Thyroid gland (tissue), 4 donors: ENCODE results near the gene CNNM4. TPM values are rescaled to one million over a fixed set of nuclear protein-coding genes. Genes with fewer than 3 reads are reported as not detected.

Experiments
- DNase-seq, 2 donors: peaks; one replicate each; pipeline ENCODE4 v3.0.0-alpha.2; 2019
- H3K27ac ChIP-seq, 3 donors: fragments of 200-600 bp; sonication (generic); 1 replicate in 2 of 3; 2 replicates in 1 of 3; pipeline ENCODE4 v1.5.1; 2016 to 2019; ENCODE audit warnings: mild to moderate bottlenecking in 1 of 3, moderate library complexity in 1 of 3
- H3K27me3 ChIP-seq: fragments of 200-600 bp; sonication (generic); one replicate; pipeline ENCODE4 v1.5.1; 2019
- H3K36me3 ChIP-seq, 2 donors: fragments of 200-600 bp; sonication (generic); one replicate each; pipeline ENCODE4 v1.5.1; 2016 to 2019
- H3K4me1 ChIP-seq, 2 donors: fragments of 200-600 bp; sonication (generic); one replicate each; pipeline ENCODE4 v1.5.1; 2017 to 2019
- H3K4me3 ChIP-seq, 3 donors: fragments of 200-600 bp; sonication (generic); replicated peaks in 1 of 3; 1 replicate in 2 of 3; 2 replicates in 1 of 3; pipeline ENCODE4 v1.5.1; 2016; ENCODE audit warnings: mild to moderate bottlenecking in 1 of 3
- H3K9me3 ChIP-seq: fragments of 200-600 bp; sonication (generic); one replicate; pipeline ENCODE4 v1.5.1; 2017
- POLR2A ChIP-seq, 2 donors: fragments of 450-650 bp; IDR thresholded peaks; one replicate each; pipeline ENCODE4 v1.6.1; 2017; ENCODE audit warnings: antibody characterized with exemption in 2 of 2, mild to moderate bottlenecking in 2 of 2, moderate library complexity in 1 of 2
- WGBS, 2 donors: methylation state at CpG; one replicate each; pipeline ENCODE4 v1.1.5; 2017; 5-methylcytosine and 5-hydroxymethylcytosine counted together
- intact Hi-C: fragments of 100-400 bp; cut with DNase I; formaldehyde crosslinking; loops from one replicate; pipeline ENCODE4 v1.15.1; 2023
- total RNA-seq, 4 donors: library from RNA; depleted of rRNA; stranded (reverse); fragments of >200 nt; gene quantifications; one replicate each; pipeline ENCODE4 v1.2.3, GENCODE V29; 2016
- TF ChIP-seq, protein P1 (sequence below), 6 experiments: fragments of 200-600 bp in 3 of 6; fragments of 450-650 bp in 3 of 6; sonication (generic) in 3 of 6; IDR thresholded peaks; one replicate each; pipeline ENCODE4 v1.5.1; 2016 to 2019; ENCODE audit warnings: antibody characterized with exemption in 6 of 6, mild to moderate bottlenecking in 2 of 6, inconsistent platforms in 1 of 6, moderate library complexity in 1 of 6

CNNM4 gene
- total RNA-seq, 4 donors from 2014 or later = 6.6 to 9.5 (median 7.7) TPM

DNA sequence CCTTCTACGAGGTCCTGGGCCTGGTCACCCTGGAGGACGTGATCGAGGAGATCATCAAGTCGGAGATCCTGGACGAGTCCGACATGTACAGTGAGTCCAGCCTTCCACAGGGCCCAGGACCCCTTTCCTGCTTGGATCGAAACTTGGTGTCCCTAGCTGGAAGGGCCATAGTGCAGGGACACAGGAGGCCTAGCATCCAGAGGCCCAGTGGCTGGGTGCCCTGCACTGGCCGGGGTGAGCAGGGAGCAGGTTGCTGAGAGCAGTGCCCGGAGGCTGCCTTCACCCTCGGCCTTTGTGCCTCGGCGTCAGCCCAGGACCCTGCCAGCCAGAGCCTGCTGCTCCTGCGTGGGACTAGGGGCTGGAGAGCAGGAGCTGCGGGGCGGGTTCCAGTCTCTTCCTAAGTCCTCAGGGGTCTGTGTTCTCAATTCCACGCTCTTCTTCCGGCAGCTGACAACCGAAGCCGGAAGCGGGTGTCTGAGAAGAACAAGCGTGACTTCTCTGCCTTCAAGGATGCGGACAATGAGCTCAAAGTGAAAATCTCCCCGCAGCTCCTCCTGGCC, 36.4 kb downstream of the CNNM4 start:
- WGBS, 2 donors = 95 to 97% methylated on average over 18 to 22 of the region's 23 CpGs
- no peaks in the 10 kb centered on the region for H3K9me3 ChIP-seq
- no peak for DNase-seq
- no peaks in the 10 kb centered on the region for H3K27me3 ChIP-seq
- peaks cover 15% of the 10 kb centered on the region in 2 donors for H3K4me1 ChIP-seq
- no peak overlapping the region for H3K27ac ChIP-seq
- H3K36me3 ChIP-seq = peaks cover 0 to 4% of the 10 kb centered on the region in 2 donors
- no peak overlapping the region for H3K4me3 ChIP-seq
- TF ChIP-seq, protein P1, sequence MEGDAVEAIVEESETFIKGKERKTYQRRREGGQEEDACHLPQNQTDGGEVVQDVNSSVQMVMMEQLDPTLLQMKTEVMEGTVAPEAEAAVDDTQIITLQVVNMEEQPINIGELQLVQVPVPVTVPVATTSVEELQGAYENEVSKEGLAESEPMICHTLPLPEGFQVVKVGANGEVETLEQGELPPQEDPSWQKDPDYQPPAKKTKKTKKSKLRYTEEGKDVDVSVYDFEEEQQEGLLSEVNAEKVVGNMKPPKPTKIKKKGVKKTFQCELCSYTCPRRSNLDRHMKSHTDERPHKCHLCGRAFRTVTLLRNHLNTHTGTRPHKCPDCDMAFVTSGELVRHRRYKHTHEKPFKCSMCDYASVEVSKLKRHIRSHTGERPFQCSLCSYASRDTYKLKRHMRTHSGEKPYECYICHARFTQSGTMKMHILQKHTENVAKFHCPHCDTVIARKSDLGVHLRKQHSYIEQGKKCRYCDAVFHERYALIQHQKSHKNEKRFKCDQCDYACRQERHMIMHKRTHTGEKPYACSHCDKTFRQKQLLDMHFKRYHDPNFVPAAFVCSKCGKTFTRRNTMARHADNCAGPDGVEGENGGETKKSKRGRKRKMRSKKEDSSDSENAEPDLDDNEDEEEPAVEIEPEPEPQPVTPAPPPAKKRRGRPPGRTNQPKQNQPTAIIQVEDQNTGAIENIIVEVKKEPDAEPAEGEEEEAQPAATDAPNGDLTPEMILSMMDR (IDR thresholded peaks at IDR 0.05) = no peak
- no peak for TF ChIP-seq POLR2A (IDR thresholded peaks at IDR 0.05)
- intact Hi-C loops = no loop called here

DNA sequence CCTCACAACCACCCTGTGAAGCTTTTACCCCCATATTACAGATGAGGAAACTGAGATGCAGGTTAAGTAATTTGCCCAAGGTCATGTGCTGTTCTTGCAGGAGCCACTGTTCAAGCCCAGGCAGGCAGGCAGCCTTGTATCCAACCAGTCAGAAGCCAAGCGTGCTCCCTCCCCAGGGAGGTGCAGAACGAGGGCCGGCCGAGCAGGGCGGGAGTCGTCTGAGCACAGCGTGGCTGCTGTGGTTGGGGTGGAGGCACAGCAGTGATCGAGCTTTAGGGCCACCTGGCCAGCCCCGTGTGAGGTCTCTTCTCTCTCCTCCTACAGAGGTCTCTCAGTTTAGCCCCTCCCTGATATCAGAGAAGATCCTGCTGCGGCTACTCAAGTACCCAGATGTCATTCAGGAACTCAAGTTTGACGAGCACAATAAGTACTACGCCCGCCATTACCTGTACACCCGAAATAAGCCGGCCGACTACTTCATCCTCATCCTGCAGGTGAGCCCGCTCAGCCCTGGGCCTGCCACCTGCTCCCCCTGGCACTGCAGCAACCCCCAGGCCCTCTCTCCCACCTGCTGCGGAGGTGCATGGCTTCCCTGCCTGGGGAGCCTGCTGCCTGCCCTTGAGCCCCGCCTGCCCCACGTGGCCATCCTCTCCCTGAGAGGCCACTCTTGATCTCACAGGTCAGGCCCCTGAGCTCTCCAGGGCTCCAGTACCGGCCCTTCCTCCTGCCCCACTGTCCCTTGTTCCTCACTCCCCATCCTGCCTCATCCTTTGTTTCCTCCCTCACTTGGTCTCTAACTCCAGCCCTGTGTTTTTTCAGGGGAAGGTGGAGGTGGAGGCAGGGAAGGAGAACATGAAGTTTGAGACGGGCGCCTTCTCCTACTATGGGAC, 38.3 kb downstream of the CNNM4 start:
- intact Hi-C loops = no loop called here
- Histone ChIP-seq H3K27ac (no peak overlapping the region), H3K27me3 (no peaks in the 10 kb centered on the region), H3K4me3 (no peak overlapping the region), H3K9me3 (no peaks in the 10 kb centered on the region), H3K36me3 (peaks cover 0 to 4% of the 10 kb centered on the region in 2 donors), H3K4me1 (peaks cover 3 to 4% of the 10 kb centered on the region in 2 donors)
- WGBS, 2 donors = 92 to 93% methylated on average over 18 to 23 of the region's 23 CpGs
- no peak for DNase-seq
- TF ChIP-seq, protein P1 (IDR thresholded peaks at IDR 0.05) = no peak
- TF ChIP-seq POLR2A (IDR thresholded peaks at IDR 0.05) = no peak

DNA sequence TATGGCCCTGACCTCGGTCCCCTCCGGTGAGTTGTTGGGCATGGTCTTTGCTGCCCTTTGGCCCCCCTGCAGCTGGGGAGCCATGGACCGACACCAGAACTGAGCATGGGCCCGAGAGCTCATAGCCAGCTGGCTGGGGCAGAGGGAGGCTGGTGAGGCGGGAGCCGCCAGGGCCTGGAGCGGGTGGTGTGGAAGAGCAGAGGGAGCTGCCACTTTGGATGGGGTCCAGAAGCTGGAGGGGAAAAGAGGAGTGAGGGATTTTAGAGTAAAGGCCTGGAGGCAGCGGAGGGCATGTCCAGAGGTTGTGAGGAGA, 38.9 kb downstream of the CNNM4 start:
- peaks cover 3 to 4% of the 10 kb centered on the region in 2 donors for H3K4me1 ChIP-seq
- H3K27ac ChIP-seq = no peak overlapping the region
- no peak overlapping the region for H3K4me3 ChIP-seq
- H3K9me3 ChIP-seq = no peaks in the 10 kb centered on the region
- intact Hi-C loops = no loop called here
- DNase-seq = no peak
- H3K27me3 ChIP-seq = no peaks in the 10 kb centered on the region
- TF ChIP-seq POLR2A (IDR thresholded peaks at IDR 0.05) = no peak
- TF ChIP-seq, protein P1 (IDR thresholded peaks at IDR 0.05) = no peak
- WGBS, 2 donors = 97 to 98% methylated on average over 8 of the region's 8 CpGs
- H3K36me3 ChIP-seq = peaks cover 0 to 4% of the 10 kb centered on the region in 2 donors

DNA sequence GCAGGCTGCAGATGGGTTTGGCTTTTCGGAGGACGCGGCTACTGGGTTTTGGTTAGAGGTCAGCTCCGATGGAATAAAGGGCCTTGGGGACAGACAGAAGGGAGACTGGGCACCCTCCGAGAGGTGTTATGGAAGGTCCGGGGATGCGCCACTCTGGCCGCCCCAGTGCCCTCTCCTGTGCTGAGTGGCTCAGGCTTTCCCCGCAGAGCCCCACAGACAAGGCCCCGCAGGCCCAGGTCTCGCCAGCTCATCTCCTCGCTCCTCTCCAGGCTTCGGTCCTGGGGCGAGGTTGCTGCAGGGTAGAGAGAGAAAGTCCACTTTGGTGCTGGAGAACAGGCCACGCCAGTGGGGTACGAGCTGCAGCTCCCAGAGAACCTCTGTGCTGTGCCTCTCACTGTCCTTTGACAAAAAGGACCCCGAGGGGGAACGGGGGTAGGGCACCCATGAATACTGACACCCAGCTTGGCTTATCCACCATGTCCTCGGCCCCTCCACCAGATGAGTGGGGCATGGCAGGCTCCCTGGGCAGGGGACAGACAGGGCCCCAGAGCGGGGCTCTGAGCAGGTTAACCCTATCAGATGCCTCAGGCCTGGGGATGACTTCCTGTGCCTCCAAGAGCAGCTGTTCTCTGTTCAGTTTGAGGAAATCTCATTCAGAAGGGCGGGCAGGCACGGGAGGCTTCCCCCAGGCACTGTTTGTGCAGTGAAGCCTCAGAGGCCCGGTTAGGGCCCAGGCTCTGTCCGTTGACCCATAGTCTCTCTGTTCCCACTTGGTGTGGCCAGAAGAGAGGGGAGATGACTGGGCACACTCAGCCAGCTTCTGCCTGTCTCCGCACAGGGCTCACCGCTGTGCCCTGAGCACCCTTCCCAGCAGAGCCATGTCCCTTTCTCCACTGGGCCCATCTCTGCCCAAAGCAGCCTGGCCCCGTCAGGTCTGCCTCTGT, 39.6 kb downstream of the CNNM4 start:
- Histone ChIP-seq H3K27me3 (no peaks in the 10 kb centered on the region), H3K36me3 (peaks cover 0 to 4% of the 10 kb centered on the region in 2 donors), H3K4me1 (peaks cover 3 to 4% of the 10 kb centered on the region in 2 donors), H3K27ac (no peak overlapping the region), H3K4me3 (no peak overlapping the region), H3K9me3 (no peaks in the 10 kb centered on the region)
- intact Hi-C loops = loop anchor here (10.0 kb wide), 2 partner anchors 166 to 276 kb away; partner anchors contain the start of gene KANSL3
- 87 to 95% methylated on average over 16 to 23 of the region's 27 CpGs for whole genome bisulfite sequencing, 2 donors
- TF ChIP-seq, protein P1 (IDR thresholded peaks at IDR 0.05) = no peak
- no peak for TF ChIP-seq POLR2A (IDR thresholded peaks at IDR 0.05)
- DNase-seq = no peak
